ENCODE results near the gene TRAPPC1. TPM values are rescaled to one million over a fixed set of nuclear protein-coding genes. Genes with fewer than 3 reads are reported as not detected.
A peak's percentile ranks its signal among the peaks of the same experiment; 100 is the strongest.

The TRAPPC1 gene
- total RNA-seq, 1 donor from 2014 or later, result 95.3 TPM

DNA sequence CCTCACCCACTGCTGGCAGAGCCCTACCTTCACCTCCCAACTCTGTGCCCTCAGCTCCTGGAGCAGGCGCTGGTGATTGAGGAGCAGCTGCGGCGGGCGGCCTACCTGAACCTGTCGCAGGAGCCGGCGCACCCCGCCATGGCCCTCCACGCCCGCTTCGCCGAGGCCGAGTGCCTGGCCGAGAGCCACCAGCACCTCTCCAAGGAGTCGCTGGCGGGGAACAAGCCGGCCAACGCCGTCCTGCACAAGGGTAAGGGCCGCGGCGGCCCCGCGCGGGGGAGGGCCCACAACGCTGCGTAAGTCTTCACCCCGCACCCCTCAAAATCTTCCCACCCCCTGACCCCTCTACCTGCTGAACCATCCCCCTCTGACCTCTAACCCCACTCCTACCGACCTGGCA is 22.7 kb downstream of the TRAPPC1 start:
- no peak overlapping the region for H3K4me3 ChIP-seq (ENCODE audit: low read depth, low read length)
- TF ChIP-seq, protein P1, sequence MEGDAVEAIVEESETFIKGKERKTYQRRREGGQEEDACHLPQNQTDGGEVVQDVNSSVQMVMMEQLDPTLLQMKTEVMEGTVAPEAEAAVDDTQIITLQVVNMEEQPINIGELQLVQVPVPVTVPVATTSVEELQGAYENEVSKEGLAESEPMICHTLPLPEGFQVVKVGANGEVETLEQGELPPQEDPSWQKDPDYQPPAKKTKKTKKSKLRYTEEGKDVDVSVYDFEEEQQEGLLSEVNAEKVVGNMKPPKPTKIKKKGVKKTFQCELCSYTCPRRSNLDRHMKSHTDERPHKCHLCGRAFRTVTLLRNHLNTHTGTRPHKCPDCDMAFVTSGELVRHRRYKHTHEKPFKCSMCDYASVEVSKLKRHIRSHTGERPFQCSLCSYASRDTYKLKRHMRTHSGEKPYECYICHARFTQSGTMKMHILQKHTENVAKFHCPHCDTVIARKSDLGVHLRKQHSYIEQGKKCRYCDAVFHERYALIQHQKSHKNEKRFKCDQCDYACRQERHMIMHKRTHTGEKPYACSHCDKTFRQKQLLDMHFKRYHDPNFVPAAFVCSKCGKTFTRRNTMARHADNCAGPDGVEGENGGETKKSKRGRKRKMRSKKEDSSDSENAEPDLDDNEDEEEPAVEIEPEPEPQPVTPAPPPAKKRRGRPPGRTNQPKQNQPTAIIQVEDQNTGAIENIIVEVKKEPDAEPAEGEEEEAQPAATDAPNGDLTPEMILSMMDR (conservative IDR thresholded peaks at IDR 0.05; ENCODE audit: low read depth, low read length), result no peak
- no peak for DNase-seq (ENCODE audit: low read depth)

DNA sequence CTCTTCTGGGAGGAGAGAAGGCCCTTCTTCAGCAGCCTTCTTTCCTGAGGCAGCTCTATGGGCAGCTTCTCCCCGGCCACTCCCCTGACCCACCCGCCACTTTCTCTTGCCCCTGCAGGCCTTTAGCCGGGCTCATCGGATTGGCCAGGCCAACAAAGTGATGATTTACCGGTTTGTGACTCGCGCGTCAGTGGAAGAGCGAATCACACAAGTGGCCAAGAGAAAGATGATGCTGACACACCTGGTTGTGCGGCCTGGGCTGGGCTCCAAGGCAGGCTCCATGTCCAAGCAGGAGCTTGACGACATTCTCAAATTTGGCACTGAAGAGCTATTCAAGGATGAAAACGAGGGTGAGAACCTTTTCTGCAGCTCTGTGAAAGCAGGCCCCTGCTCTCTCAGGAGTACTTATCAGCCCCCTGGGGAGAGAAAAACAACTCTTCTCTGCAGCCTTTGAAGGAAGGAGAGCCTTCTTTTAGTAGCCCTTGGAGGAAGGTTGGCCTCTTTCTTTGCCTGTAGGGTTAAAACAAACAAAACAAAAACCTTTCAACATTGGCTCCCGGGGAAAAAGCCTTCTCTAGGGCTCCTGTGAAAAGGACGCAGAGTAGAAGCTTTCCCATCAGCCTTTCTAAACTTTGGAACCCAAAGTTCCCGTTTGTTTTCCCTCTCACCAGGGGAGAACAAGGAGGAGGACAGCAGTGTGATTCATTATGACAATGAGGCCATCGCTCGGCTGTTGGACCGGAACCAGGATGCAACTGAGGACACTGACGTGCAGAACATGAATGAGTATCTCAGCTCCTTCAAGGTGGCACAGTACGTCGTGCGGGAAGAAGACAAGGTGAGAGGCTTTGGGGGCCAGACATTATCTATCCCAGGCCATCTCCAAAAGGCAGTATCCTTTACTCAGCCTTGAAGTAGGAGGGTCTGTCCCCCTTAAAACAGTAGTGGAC is 28.3 kb downstream of the TRAPPC1 start:
- DNase-seq (ENCODE audit: low read depth), result no peak
- H3K4me3 ChIP-seq (ENCODE audit: low read depth, low read length), result no peak overlapping the region
- TF ChIP-seq, protein P1 (conservative IDR thresholded peaks at IDR 0.05; ENCODE audit: low read depth, low read length), result no peak

DNA sequence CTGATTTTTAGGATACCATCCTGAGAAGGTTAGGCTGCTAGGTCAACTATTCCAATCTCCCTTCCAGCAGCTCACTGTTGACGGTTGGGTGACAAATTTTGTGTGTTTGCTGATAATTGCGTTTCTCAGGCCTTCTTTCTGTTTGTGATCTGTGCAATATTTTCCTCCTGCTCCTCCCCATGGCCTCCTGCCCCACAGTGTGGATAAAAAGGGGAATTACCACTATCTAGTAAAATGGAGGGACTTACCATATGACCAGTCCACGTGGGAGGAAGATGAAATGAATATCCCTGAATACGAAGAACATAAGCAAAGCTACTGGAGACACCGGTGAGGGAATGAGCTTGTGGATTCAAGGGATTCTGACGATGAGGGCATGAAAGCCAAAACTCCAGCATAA is 34.0 kb downstream of the TRAPPC1 start:
- no peak overlapping the region for H3K4me3 ChIP-seq (ENCODE audit: low read depth, low read length)
- DNase-seq (ENCODE audit: low read depth), result no peak
- TF ChIP-seq, protein P1 (conservative IDR thresholded peaks at IDR 0.05; ENCODE audit: low read depth, low read length), result peak; percentile 66

DNA sequence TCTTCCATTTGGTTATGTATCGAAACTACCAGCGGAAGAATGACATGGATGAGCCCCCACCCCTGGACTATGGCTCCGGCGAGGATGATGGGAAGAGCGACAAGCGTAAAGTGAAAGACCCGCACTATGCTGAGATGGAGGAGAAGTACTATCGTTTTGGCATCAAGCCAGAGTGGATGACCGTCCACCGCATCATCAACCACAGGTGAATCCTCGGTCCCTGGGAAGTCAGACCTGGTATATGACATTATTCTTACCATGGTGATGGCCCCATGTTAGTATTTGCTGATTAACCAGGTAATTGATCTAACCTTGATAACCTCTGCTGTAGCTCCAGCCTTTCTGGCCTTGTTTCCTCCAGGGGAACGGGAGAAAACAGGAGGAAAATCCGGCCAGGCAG is 34.7 kb downstream of the TRAPPC1 start:
- DNase-seq (ENCODE audit: low read depth), result no peak
- TF ChIP-seq, protein P1 (conservative IDR thresholded peaks at IDR 0.05; ENCODE audit: low read depth, low read length), result no peak
- H3K4me3 ChIP-seq (ENCODE audit: low read depth, low read length), result no peak overlapping the region

DNA sequence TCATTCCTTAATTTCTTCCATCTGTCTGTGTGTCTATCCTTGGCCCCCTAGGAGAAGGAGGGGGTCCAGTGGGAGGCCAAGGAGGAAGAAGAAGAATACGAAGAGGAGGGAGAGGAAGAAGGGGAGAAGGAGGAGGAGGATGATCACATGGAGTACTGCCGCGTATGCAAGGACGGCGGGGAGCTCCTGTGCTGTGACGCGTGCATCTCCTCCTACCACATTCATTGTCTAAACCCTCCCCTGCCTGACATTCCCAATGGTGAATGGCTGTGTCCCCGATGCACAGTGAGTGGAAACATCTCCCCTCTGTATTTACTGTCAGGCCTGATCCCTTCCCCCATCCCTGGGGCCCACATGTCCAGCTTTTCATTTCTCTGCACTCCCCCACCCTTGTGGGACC is 36.9 kb downstream of the TRAPPC1 start:
- TF ChIP-seq, protein P1 (conservative IDR thresholded peaks at IDR 0.05; ENCODE audit: low read depth, low read length), result no peak
- no peak overlapping the region for H3K4me3 ChIP-seq (ENCODE audit: low read depth, low read length)
- DNase-seq (ENCODE audit: low read depth), result no peak

DNA sequence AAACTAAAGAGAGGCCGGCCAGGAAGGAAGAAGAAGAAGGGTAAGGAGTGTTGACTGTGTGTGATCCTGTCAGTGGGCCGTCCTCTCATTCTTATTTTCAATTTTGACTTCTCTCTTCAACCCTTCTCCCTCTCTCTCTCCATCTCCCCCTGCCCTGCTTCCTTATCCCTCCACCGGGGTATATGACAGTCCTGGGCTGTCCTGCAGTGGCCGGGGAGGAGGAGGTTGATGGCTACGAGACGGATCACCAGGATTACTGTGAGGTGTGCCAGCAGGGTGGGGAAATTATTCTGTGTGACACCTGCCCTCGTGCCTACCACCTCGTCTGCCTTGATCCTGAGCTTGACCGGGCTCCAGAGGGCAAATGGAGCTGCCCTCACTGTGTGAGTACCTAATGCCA is 37.5 kb downstream of the TRAPPC1 start:
- H3K4me3 ChIP-seq (ENCODE audit: low read depth, low read length), result no peak overlapping the region
- no peak for DNase-seq (ENCODE audit: low read depth)
- TF ChIP-seq, protein P1 (conservative IDR thresholded peaks at IDR 0.05; ENCODE audit: low read depth, low read length), result no peak

Measured in epithelial cell of proximal tubule (primary cell).